IMR-90 (cell line): ENCODE results near the gene FARP1. TPM values are rescaled to one million over a fixed set of nuclear protein-coding genes. Genes with fewer than 3 reads are reported as not detected.

Experiments
- ATAC-seq: fragments of 200-7000 bp; cut with Tn5 transposase; 2 replicates; pipeline ENCODE4 v1.9.1; 2020; ENCODE audit warnings: low read depth, mild to moderate bottlenecking, moderate library complexity
- BruUV-seq: library from RNA; stranded (reverse); fragments of 400-500 nt; replicated peaks from 2 replicates; lab custom pipeline; 2021; lab: Mats Ljungman, UMichigan
- CTCF ChIA-PET: fragments of 300-600 bp; formaldehyde crosslinking; extraction: SDS; loops from one replicate; lab custom pipeline; 2021; ENCODE audit warnings: antibody characterized with exemption; lab: Yijun Ruan, JAX
- POLR2A ChIA-PET: fragments of 300-600 bp; sonication (Branson Sonifier 250); formaldehyde crosslinking; loops from one replicate; lab custom pipeline; 2022; ENCODE audit warnings: antibody characterized with exemption; ENCODE audit not compliant: unreplicated experiment; lab: Charles Lee
- DNase-seq: peaks from one replicate; pipeline ENCODE4 v3.0.0; 2013
- H2AFZ ChIP-seq: replicated peaks from 2 replicates; pipeline ENCODE3; 2013; ENCODE audit warnings: low read length, mild to moderate bottlenecking; ENCODE audit not compliant: poor library complexity
- H2AK5ac ChIP-seq: 2 replicates; pipeline ENCODE4 v1.6.1; 2013; ENCODE audit warnings: low read depth, low read length, inconsistent platforms
- H2AK9ac ChIP-seq: replicated peaks from 2 replicates; pipeline ENCODE3; 2013; ENCODE audit warnings: mild to moderate bottlenecking, low read depth, low read length, moderate library complexity; ENCODE audit not compliant: poor library complexity
- H2BK120ac ChIP-seq: 2 replicates; pipeline ENCODE4 v1.6.1; 2013; ENCODE audit warnings: low read depth, low read length, inconsistent platforms
- H2BK15ac ChIP-seq: 3 replicates; pipeline ENCODE4 v1.6.1; 2013; ENCODE audit warnings: low read depth, low read length, inconsistent platforms
- H2BK20ac ChIP-seq: 2 replicates; pipeline ENCODE4 v1.6.1; 2013; ENCODE audit warnings: low read depth, mild to moderate bottlenecking, inconsistent platforms, low read length, moderate library complexity
- H2BK5ac ChIP-seq: 2 replicates; pipeline ENCODE4 v1.6.1; 2013; ENCODE audit warnings: mild to moderate bottlenecking, low read depth, low read length, inconsistent platforms; ENCODE audit not compliant: poor library complexity, severe bottlenecking
- H3K14ac ChIP-seq: replicated peaks from 2 replicates; pipeline ENCODE4 v1.6.1; 2013; ENCODE audit warnings: low read depth, low read length, inconsistent platforms
- H3K18ac ChIP-seq: 2 replicates; pipeline ENCODE4 v1.6.1; 2013; ENCODE audit warnings: low read depth, low read length, control low read depth
- H3K23ac ChIP-seq: 2 replicates; pipeline ENCODE4 v1.6.1; 2013; ENCODE audit warnings: low read depth, low read length, inconsistent platforms
- H3K27ac ChIP-seq: 2 replicates; pipeline ENCODE4 v1.5.1; 2013; ENCODE audit warnings: mild to moderate bottlenecking, control low read depth, low read length; ENCODE audit not compliant: insufficient read depth
- H3K27me3 ChIP-seq: 2 replicates; pipeline ENCODE4 v1.6.1; 2013; ENCODE audit warnings: low read length; ENCODE audit not compliant: control insufficient read depth, insufficient read depth
- H3K36me3 ChIP-seq: 2 replicates; pipeline ENCODE4 v1.6.1; 2013; ENCODE audit warnings: low read length, mixed read lengths; ENCODE audit not compliant: control insufficient read depth, insufficient read depth
- H3K4ac ChIP-seq: 2 replicates; pipeline ENCODE4 v1.6.1; 2013; ENCODE audit warnings: low read depth, low read length, inconsistent platforms
- H3K4me1 ChIP-seq: 2 replicates; pipeline ENCODE4 v1.6.1; 2013; ENCODE audit warnings: low read length, mixed read lengths; ENCODE audit not compliant: control insufficient read depth, insufficient read depth
- H3K4me2 ChIP-seq: 2 replicates; pipeline ENCODE4 v1.6.1; 2013; ENCODE audit warnings: low read depth, mild to moderate bottlenecking, control low read depth, low read length, moderate library complexity
- H3K4me3 ChIP-seq: 2 replicates; pipeline ENCODE4 v1.5.1; 2013; ENCODE audit warnings: low read depth, mild to moderate bottlenecking, control low read depth, low read length, moderate library complexity; ENCODE audit not compliant: insufficient read depth
- H3K56ac ChIP-seq: 2 replicates; pipeline ENCODE4 v1.6.1; 2013; ENCODE audit warnings: low read length, inconsistent platforms; ENCODE audit not compliant: insufficient read depth; ENCODE audit errors: extremely low read depth
- H3K79me1 ChIP-seq, 2 experiments: 2 replicates each; pipeline ENCODE4 v1.6.1; 2013; ENCODE audit warnings: low read length in 2 of 2, inconsistent platforms in 1 of 2, low read depth in 1 of 2
- H3K9ac ChIP-seq: 2 replicates; pipeline ENCODE4 v1.6.1; 2013; ENCODE audit warnings: low read depth, low read length, control low read depth
- H3K9me1 ChIP-seq: 2 replicates; pipeline ENCODE4 v1.6.1; 2013; ENCODE audit warnings: low read length, inconsistent platforms; ENCODE audit not compliant: insufficient read depth
- H3K9me3 ChIP-seq: 2 replicates; pipeline ENCODE4 v1.6.1; 2013; ENCODE audit warnings: low read length; ENCODE audit not compliant: control insufficient read depth, insufficient read depth
- H4K20me1 ChIP-seq: 2 replicates; pipeline ENCODE4 v1.6.1; 2013; ENCODE audit warnings: low read length, inconsistent platforms; ENCODE audit not compliant: insufficient read depth
- H4K5ac ChIP-seq: 2 replicates; pipeline ENCODE4 v1.6.1; 2013; ENCODE audit warnings: mild to moderate bottlenecking, low read depth, low read length, control low read depth
- H4K8ac ChIP-seq, 2 experiments: 2 replicates each; pipeline ENCODE4 v1.6.1; 2013; ENCODE audit warnings: low read depth in 2 of 2, low read length in 2 of 2, control low read depth in 1 of 2, inconsistent platforms in 1 of 2
- H4K91ac ChIP-seq: 2 replicates; pipeline ENCODE4 v1.6.1; 2013; ENCODE audit warnings: low read depth, low read length, inconsistent platforms; ENCODE audit not compliant: insufficient read depth
- BHLHE40 ChIP-seq: fragments of 150-350 bp; IDR thresholded peaks from 2 replicates; pipeline ENCODE4 v1.6.1; 2016; ENCODE audit warnings: mild to moderate bottlenecking, low read depth, low read length
- CHD1 ChIP-seq: IDR thresholded peaks from 2 replicates; pipeline ENCODE4 v1.6.1; 2012; ENCODE audit warnings: low read depth, low read length, improper control_type of control experiment
- RCOR1 ChIP-seq: IDR thresholded peaks from 2 replicates; pipeline ENCODE4 v1.6.1; 2012; ENCODE audit warnings: mild to moderate bottlenecking, low read length, improper control_type of control experiment; ENCODE audit not compliant: insufficient replicate concordance
- WGBS, 2 experiments: methylation state at CpG; one replicate each; pipeline versions ENCODE4 v1.1.5 to v1.1.7; 2013; ENCODE audit warnings: missing lambda C conversion rate in 2 of 2; ENCODE audit not compliant: insufficient read length in 1 of 2; ENCODE audit errors: extremely low coverage in 2 of 2; 5-methylcytosine and 5-hydroxymethylcytosine counted together
- dilution Hi-C: fragments of 300-500 bp; cut with HindIII; formaldehyde crosslinking; loops from one replicate; pipeline ENCODE4 v1.14.3; 2018; ENCODE audit warnings: low sequenced_read_pairs; ENCODE audit not compliant: unreplicated experiment
- in situ Hi-C: fragments of 300-500 bp; cut with MboI; formaldehyde crosslinking; loops from 3 replicates; pipeline ENCODE4 v1.14.3; 2019; ENCODE audit warnings: low sequenced_read_pairs, inconsistent platforms, mixed read lengths
- intact Hi-C: fragments of 100-400 bp; cut with micrococcal nuclease; formaldehyde crosslinking; loops from 2 replicates; pipeline ENCODE4 v1.10.0; 2022
- polyA plus RNA-seq, 3 experiments: library from polyadenylated mRNA; depleted of rRNA; stranded (reverse); fragments of >200 nt; gene quantifications; 2 replicates each; pipeline ENCODE4 v1.2.3, GENCODE V29; 2012; ENCODE audit warnings: low replicate concordance in 1 of 3
- total RNA-seq: library from RNA; depleted of rRNA; stranded (reverse); fragments of >200 nt; gene quantifications from 2 replicates; pipeline ENCODE4 v1.2.3, GENCODE V29; 2012

FARP1 gene
- total and polyA plus RNA-seq, 2 of the 4 experiments (the other 2 are of a cell fraction): 39.6 to 57.0 TPM

GRCh38 chr13:98454389-98454881 lies 311.5 kb downstream of the FARP1 start:
- DNase-seq (peak; percentile 94), ATAC-seq (peak; percentile 75)
- peak overlapping the region; percentile 59 for H2AK9ac ChIP-seq
- peak overlapping the region; percentile 65 for H2BK5ac ChIP-seq
- peaks cover 14% of the 10 kb centered on the region for H3K4me1 ChIP-seq
- peak overlapping the region; percentile 94 for H3K23ac ChIP-seq
- no peaks in the 10 kb centered on the region for H3K27me3 ChIP-seq
- H3K36me3 ChIP-seq: peaks cover 40% of the 10 kb centered on the region
- dilution Hi-C loops: loop anchor here (25.0 kb wide), 1 partner anchor 208 kb away; no protein-coding TSS in a partner anchor
- ChIA-PET POLR2A (interaction anchor here (0.6 kb wide), 1 partner anchor 24 kb away, joined by 4 read pairs; no protein-coding TSS in a partner anchor), CTCF (interaction anchor here (1.1 kb wide), 1 partner anchor 199 kb away, joined by 3 read pairs; no protein-coding TSS in a partner anchor)
- peak overlapping the region; percentile 77 for H3K4me2 ChIP-seq
- H2BK20ac ChIP-seq: peak overlapping the region; percentile 63
- peak overlapping the region; percentile 70 for H4K5ac ChIP-seq
- no peak overlapping the region for H3K4me3 ChIP-seq
- intact Hi-C loops: loop anchor here (2.0 kb wide), 2 partner anchors 122 to 198 kb away; partner anchors contain the start of gene STK24
- TF ChIP-seq CHD1 (no peak; the same call in 1 of the 2 replicates), BHLHE40 (peak; percentile 78), RCOR1 (no peak)
- peak overlapping the region; percentile 84 for H3K4ac ChIP-seq
- no peaks in the 10 kb centered on the region for H3K9me3 ChIP-seq
- peak overlapping the region; percentile 76; the same call in 1 of the 2 replicates for H2AK5ac ChIP-seq
- peak overlapping the region; percentile 60 for H2AFZ ChIP-seq
- H3K27ac ChIP-seq: peak overlapping the region; percentile 91
- WGBS, 2 experiments: 0% methylated on average over 1 of the region's 7 CpGs; no CpG with 5 or more reads in 1 of the 2 experiments
- peak overlapping the region; percentile 18; the same call in 1 of the 3 replicates for H2BK15ac ChIP-seq
- peaks cover 10 to 73% of the 10 kb centered on the region in 2 experiments; a peak in 3 of 4 replicates for H3K79me1 ChIP-seq
- peak overlapping the region in 1 of 2 experiments; percentile 74; a peak in 2 of 4 replicates for H4K8ac ChIP-seq
- H3K9ac ChIP-seq: peak overlapping the region; percentile 7
- H3K18ac ChIP-seq: peak overlapping the region; percentile 87
- in situ Hi-C loops: loop anchor here (10.0 kb wide), 1 partner anchor 380 kb away; no protein-coding TSS in a partner anchor
- no peak overlapping the region for H3K56ac ChIP-seq
- peak overlapping the region; percentile 85 for H4K91ac ChIP-seq
- H4K20me1 ChIP-seq: peaks cover 29% of the 10 kb centered on the region
- peak overlapping the region; percentile 95 for H3K14ac ChIP-seq
- peaks cover 20% of the 10 kb centered on the region for H3K9me1 ChIP-seq
- H2BK120ac ChIP-seq: peak overlapping the region; percentile 90
- no TSS peak for BruUV-seq
